SH-SY5Y (cell line): Measurements from ENCODE around the gene CDC20.

Source experiments
- GATA2 ChIP-seq: IDR thresholded peaks from 2 replicates; pipeline ENCODE4 v1.6.1; 2011; ENCODE audit warnings: mild to moderate bottlenecking, low read depth, low read length
- GATA3 ChIP-seq: IDR thresholded peaks from 2 replicates; pipeline ENCODE4 v1.6.1; 2011; ENCODE audit warnings: low read depth, mild to moderate bottlenecking, low read length, moderate library complexity

Gene CDC20

GRCh38 chr1:43381612-43382011 is 22.8 kb downstream of the CDC20 start:
- TF ChIP-seq GATA3 = no peak
- TF ChIP-seq GATA2 = no peak

GRCh38 chr1:43382027-43382779 is 23.4 kb downstream of the CDC20 start:
- TF ChIP-seq GATA3 = no peak
- no peak for TF ChIP-seq GATA2

GRCh38 chr1:43383449-43383848 is 24.7 kb downstream of the CDC20 start:
- TF ChIP-seq GATA2 = no peak
- no peak for TF ChIP-seq GATA3

- TF ChIP-seq GATA2 (no peak), GATA3 (no peak)
Observed at GRCh38 chr1:43386676-43387075, 27.9 kb downstream of the CDC20 start.

GRCh38 chr1:43387976-43388599 is 29.3 kb downstream of the CDC20 start:
- TF ChIP-seq GATA2 (no peak), GATA3 (no peak)

- TF ChIP-seq GATA3 (no peak), GATA2 (no peak)
Observed at GRCh38 chr1:43388613-43389012, 29.8 kb downstream of the CDC20 start.

GRCh38 chr1:43389326-43390313 is 30.8 kb downstream of the CDC20 start, which contains the start of the genes MED8 and SZT2:
Gene MED8 (minus strand): TSS chr1:43389800. CDS start chr1:43389764, 36 bp downstream.
Gene SZT2 (plus strand): TSS chr1:43389899. CDS start chr1:43389969, 70 bp downstream.
- no peak for TF ChIP-seq GATA2
- TF ChIP-seq GATA3 = no peak

- TF ChIP-seq GATA2 = no peak
- no peak for TF ChIP-seq GATA3
Observed at GRCh38 chr1:43392702-43393101, 33.9 kb downstream of the CDC20 start.

- no peak for TF ChIP-seq GATA2
- no peak for TF ChIP-seq GATA3
Observed at GRCh38 chr1:43395523-43395922, 36.7 kb downstream of the CDC20 start.

- no peak for TF ChIP-seq GATA3
- TF ChIP-seq GATA2 = no peak
Observed at GRCh38 chr1:43396059-43396458, 37.3 kb downstream of the CDC20 start.

GRCh38 chr1:43398227-43398626 is 39.4 kb downstream of the CDC20 start:
- TF ChIP-seq GATA2 = no peak

GRCh38 chr1:43402089-43402865 is 43.5 kb downstream of the CDC20 start:
- TF ChIP-seq GATA3 (no peak), GATA2 (peak; percentile 39; the same call in 1 of the 2 replicates)

GRCh38 chr1:43404353-43404752 is 45.6 kb downstream of the CDC20 start:
- TF ChIP-seq GATA2 (no peak), GATA3 (no peak)
